Vagina (tissue), 2 donors: ENCODE results near the gene CNTNAP5. TPM values are rescaled to one million over a fixed set of nuclear protein-coding genes. Genes with fewer than 3 reads are reported as not detected.

Source experiments
- DNase-seq, 2 donors: peaks; one replicate each; pipeline ENCODE4 v3.0.0-alpha.2; 2017; ENCODE audit errors: extremely low spot score in 2 of 2
- H3K27ac ChIP-seq: fragments of 200-600 bp; sonication (generic); one replicate; pipeline ENCODE4 v1.5.1; 2019
- H3K27me3 ChIP-seq: fragments of 200-600 bp; sonication (generic); one replicate; pipeline ENCODE4 v1.5.1; 2019
- H3K36me3 ChIP-seq, 2 donors: fragments of 200-600 bp; sonication (generic); one replicate each; pipeline ENCODE4 v1.5.1; 2017 to 2019
- H3K4me1 ChIP-seq: fragments of 200-600 bp; sonication (generic); one replicate; pipeline ENCODE4 v1.5.1; 2019
- H3K4me3 ChIP-seq, 2 donors: fragments of 200-600 bp; sonication (generic); 1 replicate in 1 of 2; 2 replicates in 1 of 2; pipeline ENCODE4 v1.5.1; 2016 to 2019
- H3K9me3 ChIP-seq: fragments of 200-600 bp; sonication (generic); one replicate; pipeline ENCODE4 v1.5.1; 2019
- CTCF ChIP-seq, 3 experiments: fragments of 450-650 bp in 2 of 3; fragments of 200-600 bp in 1 of 3; sonication (generic) in 1 of 3; IDR thresholded peaks; one replicate each; pipeline ENCODE4 v1.5.1; 2017 to 2019; ENCODE audit warnings: antibody characterized with exemption in 3 of 3, mild to moderate bottlenecking in 2 of 3, moderate library complexity in 2 of 3
- POLR2A ChIP-seq, 2 donors: fragments of 450-650 bp; IDR thresholded peaks; one replicate each; pipeline ENCODE4 v1.6.1; 2017; ENCODE audit warnings: antibody characterized with exemption in 2 of 2, mild to moderate bottlenecking in 2 of 2, moderate library complexity in 2 of 2
- POLR2AphosphoS5 ChIP-seq, 2 donors: sonication (generic); formaldehyde crosslinking; IDR thresholded peaks; one replicate each; pipeline ENCODE4 v1.9.0; 2017; ENCODE audit warnings: antibody characterized with exemption in 2 of 2, mild to moderate bottlenecking in 2 of 2, low read depth in 1 of 2; ENCODE audit not compliant: insufficient read depth in 1 of 2
- intact Hi-C: fragments of 100-400 bp; cut with DNase I; formaldehyde crosslinking; loops from one replicate; pipeline ENCODE4 v1.15.1; 2023
- total RNA-seq: library from RNA; depleted of rRNA; stranded (reverse); fragments of >200 nt; gene quantifications from one replicate; pipeline ENCODE4 v1.2.3, GENCODE V29; 2016

CNTNAP5 gene
- total RNA-seq, 1 donor from 2014 or later = not detected

- no peaks in the 10 kb centered on the region for H3K4me1 ChIP-seq
- H3K36me3 ChIP-seq = no peaks in the 10 kb centered on the region
- no peaks in the 10 kb centered on the region for H3K27me3 ChIP-seq
- H3K4me3 ChIP-seq = no peak overlapping the region
- no peaks in the 10 kb centered on the region for H3K9me3 ChIP-seq
- intact Hi-C loops = no loop called here
- DNase-seq = no peak
- H3K27ac ChIP-seq = no peak overlapping the region
- TF ChIP-seq CTCF (IDR thresholded peaks at IDR 0.05) = no peak
- TF ChIP-seq POLR2AphosphoS5 (IDR thresholded peaks at IDR 0.05; ENCODE audit: insufficient read depth in 1 of 2, low read depth in 1 of 2) = no peak
- TF ChIP-seq POLR2A (IDR thresholded peaks at IDR 0.05) = no peak
Observed at GRCh38 chr2:124289060-124289459, 264.0 kb downstream of the CNTNAP5 start.

- no peaks in the 10 kb centered on the region for H3K27me3 ChIP-seq
- intact Hi-C loops = no loop called here
- no peak overlapping the region for H3K4me3 ChIP-seq
- DNase-seq = no peak
- no peaks in the 10 kb centered on the region for H3K36me3 ChIP-seq
- no peak overlapping the region for H3K27ac ChIP-seq
- TF ChIP-seq POLR2AphosphoS5 (IDR thresholded peaks at IDR 0.05; ENCODE audit: insufficient read depth in 1 of 2, low read depth in 1 of 2) (no peak), POLR2A (IDR thresholded peaks at IDR 0.05) (no peak), CTCF (IDR thresholded peaks at IDR 0.05) (no peak)
- no peaks in the 10 kb centered on the region for H3K4me1 ChIP-seq
- H3K9me3 ChIP-seq = no peaks in the 10 kb centered on the region
Observed at GRCh38 chr2:124289615-124290014, 264.5 kb downstream of the CNTNAP5 start.

- TF ChIP-seq POLR2A (IDR thresholded peaks at IDR 0.05) = no peak
- TF ChIP-seq CTCF (IDR thresholded peaks at IDR 0.05) = no peak
- TF ChIP-seq POLR2AphosphoS5 (IDR thresholded peaks at IDR 0.05; ENCODE audit: insufficient read depth in 1 of 2, low read depth in 1 of 2) = no peak
- Histone ChIP-seq H3K36me3 (no peaks in the 10 kb centered on the region), H3K4me1 (no peaks in the 10 kb centered on the region), H3K9me3 (no peaks in the 10 kb centered on the region), H3K27ac (no peak overlapping the region), H3K27me3 (no peaks in the 10 kb centered on the region), H3K4me3 (no peak overlapping the region)
- intact Hi-C loops = no loop called here
- DNase-seq = no peak
Observed at GRCh38 chr2:124296470-124296869, 271.4 kb downstream of the CNTNAP5 start.

GRCh38 chr2:124301915-124302314, 276.8 kb downstream of the CNTNAP5 start:
- no peak for TF ChIP-seq POLR2A (IDR thresholded peaks at IDR 0.05)
- no peak for TF ChIP-seq CTCF (IDR thresholded peaks at IDR 0.05)
- TF ChIP-seq POLR2AphosphoS5 (IDR thresholded peaks at IDR 0.05; ENCODE audit: insufficient read depth in 1 of 2, low read depth in 1 of 2) = no peak
- intact Hi-C loops = no loop called here
- Histone ChIP-seq H3K27ac (no peak overlapping the region), H3K9me3 (no peaks in the 10 kb centered on the region), H3K4me1 (no peaks in the 10 kb centered on the region), H3K27me3 (no peaks in the 10 kb centered on the region), H3K4me3 (no peak overlapping the region), H3K36me3 (no peaks in the 10 kb centered on the region)
- DNase-seq = no peak

GRCh38 chr2:124308319-124309062, 283.4 kb downstream of the CNTNAP5 start:
- H3K4me1 ChIP-seq = no peaks in the 10 kb centered on the region
- no peak for TF ChIP-seq CTCF (IDR thresholded peaks at IDR 0.05)
- TF ChIP-seq POLR2A (IDR thresholded peaks at IDR 0.05) = no peak
- TF ChIP-seq POLR2AphosphoS5 (IDR thresholded peaks at IDR 0.05; ENCODE audit: insufficient read depth in 1 of 2, low read depth in 1 of 2) = no peak

More at GRCh38 chr2:124308319-124309062, 283.4 kb downstream of the CNTNAP5 start:
- no peak for DNase-seq
- Histone ChIP-seq H3K36me3 (no peaks in the 10 kb centered on the region), H3K4me3 (no peak overlapping the region), H3K9me3 (no peaks in the 10 kb centered on the region), H3K27me3 (no peaks in the 10 kb centered on the region), H3K27ac (no peak overlapping the region)
- intact Hi-C loops = no loop called here
